ENCODE data around the gene BRD3OS.

GRCh38 chr9:134011401-134011800 is 13.9 kb upstream of the BRD3OS start:
- TF ChIP-seq CTCF (conservative IDR thresholded peaks at IDR 0.05; ENCODE audit: low read depth, low read length) = no peak
- TF ChIP-seq EZH2 (IDR thresholded peaks at IDR 0.05; ENCODE audit: borderline replicate concordance, low read depth, low read length, poor library complexity, severe bottlenecking) = no peak
